Brain microvascular endothelial cell (primary cell): ENCODE results near the gene ACACB.

ENCODE experiments used
- DNase-seq: peaks from one replicate; pipeline ENCODE4 v3.0.0-alpha.2; 2020
- H3K27ac ChIP-seq: fragments of 250-450 bp; sonication (Bioruptor Pico); 2 replicates; pipeline ENCODE4 v1.5.1; 2020; ENCODE audit warnings: mild to moderate bottlenecking, moderate library complexity
- H3K27me3 ChIP-seq: fragments of 250-450 bp; sonication (Bioruptor Pico); replicated peaks from 2 replicates; pipeline ENCODE4 v1.5.1; 2020; ENCODE audit warnings: mild to moderate bottlenecking
- H3K36me3 ChIP-seq: fragments of 250-450 bp; sonication (Bioruptor Pico); replicated peaks from 2 replicates; pipeline ENCODE4 v1.5.1; 2020; ENCODE audit warnings: mild to moderate bottlenecking
- H3K4me3 ChIP-seq: 2 replicates; pipeline ENCODE4 v1.5.1; 2011; ENCODE audit warnings: low read depth, mild to moderate bottlenecking, control low read depth, low read length, moderate library complexity
- CTCF ChIP-seq: IDR thresholded peaks from 2 replicates; pipeline ENCODE4 v1.5.1; 2011; ENCODE audit warnings: low read depth, mild to moderate bottlenecking, moderate library complexity, low read length, control low read depth, inconsistent platforms; ENCODE audit errors: missing control alignments
- in situ Hi-C: cut with HindIII; loops from 2 replicates; pipeline ENCODE4 v1.10.0; 2017; ENCODE audit warnings: low sequenced_read_pairs, low pct_ligation_motif_present

ACACB gene

GRCh38 chr12:109287181-109287580 lies 170.8 kb downstream of the ACACB start:
- no peak overlapping the region for H3K27ac ChIP-seq

GRCh38 chr12:109287811-109288469 lies 171.6 kb downstream of the ACACB start:
- no peak for DNase-seq
- no peak overlapping the region for H3K27ac ChIP-seq
- H3K27me3 ChIP-seq = peaks cover 8% of the 10 kb centered on the region
- no peak for TF ChIP-seq CTCF
- in situ Hi-C loops = no loop called here
- no peaks in the 10 kb centered on the region for H3K36me3 ChIP-seq
- no peak overlapping the region for H3K4me3 ChIP-seq

More at GRCh38 chr12:109287181-109287580, 170.8 kb downstream of the ACACB start:
- in situ Hi-C loops = no loop called here
- no peak for DNase-seq
- TF ChIP-seq CTCF = no peak
- Histone ChIP-seq H3K36me3 (no peaks in the 10 kb centered on the region), H3K4me3 (no peak overlapping the region), H3K27me3 (peaks cover 8% of the 10 kb centered on the region)

GRCh38 chr12:109288571-109288970 lies 172.2 kb downstream of the ACACB start:
- Histone ChIP-seq H3K4me3 (no peak overlapping the region), H3K27me3 (peaks cover 8% of the 10 kb centered on the region), H3K36me3 (no peaks in the 10 kb centered on the region), H3K27ac (no peak overlapping the region)
- DNase-seq = no peak
- in situ Hi-C loops = no loop called here
- TF ChIP-seq CTCF = no peak

- Histone ChIP-seq H3K36me3 (no peaks in the 10 kb centered on the region), H3K27ac (no peak overlapping the region), H3K4me3 (no peak overlapping the region), H3K27me3 (peaks cover 8% of the 10 kb centered on the region)
- in situ Hi-C loops = no loop called here
- DNase-seq = no peak
- no peak for TF ChIP-seq CTCF
These were observed 172.6 kb downstream of the ACACB start for GRCh38 chr12:109289004-109289403.

- no peaks in the 10 kb centered on the region for H3K36me3 ChIP-seq
- no peak overlapping the region for H3K4me3 ChIP-seq
- DNase-seq = no peak
- in situ Hi-C loops = no loop called here
- H3K27ac ChIP-seq = no peak overlapping the region
- H3K27me3 ChIP-seq = peaks cover 8% of the 10 kb centered on the region
- TF ChIP-seq CTCF = no peak
These were observed 173.2 kb downstream of the ACACB start for GRCh38 chr12:109289551-109289950.

GRCh38 chr12:109290061-109290460 lies 173.7 kb downstream of the ACACB start:
- Histone ChIP-seq H3K27me3 (peaks cover 8% of the 10 kb centered on the region), H3K36me3 (no peaks in the 10 kb centered on the region), H3K27ac (no peak overlapping the region), H3K4me3 (no peak overlapping the region)
- no peak for TF ChIP-seq CTCF
- in situ Hi-C loops = no loop called here
- no peak for DNase-seq
